ENCODE results near the gene B3GNT7. TPM values are rescaled to one million over a fixed set of nuclear protein-coding genes. Genes with fewer than 3 reads are reported as not detected.

The B3GNT7 gene
- total and polyA plus RNA-seq, 10 donors: 0.96 to 17.5 (median 11.4) TPM

DNA sequence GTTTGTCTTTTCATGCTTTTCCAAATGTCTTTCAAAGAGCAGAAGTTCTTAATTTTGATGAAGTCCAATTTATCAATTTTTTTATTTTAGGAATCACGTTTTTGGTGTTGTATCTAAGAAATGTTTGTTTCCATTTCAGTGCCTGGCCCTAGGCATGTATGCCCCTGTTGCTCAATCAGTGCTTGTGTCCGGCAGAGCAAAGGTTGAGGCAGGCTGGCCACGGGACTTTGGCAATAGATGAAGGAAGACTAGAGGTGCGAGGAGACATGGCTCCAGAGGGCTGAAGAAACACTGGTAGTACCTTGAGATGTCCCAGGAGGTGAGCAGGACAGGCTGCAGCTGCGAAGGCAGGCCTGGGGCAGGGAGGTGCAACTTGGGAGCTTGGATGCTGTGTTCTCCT is 10.1 kb upstream of the B3GNT7 start:
- Histone ChIP-seq H3K27ac (no peak overlapping the region), H3K4me3 (no peak overlapping the region), H3K9me3 (peaks cover 0 to 16% (median 6%) of the 10 kb centered on the region in 8 donors), H3K27me3 (replicated peaks in 1 of 7) (no peaks in the 10 kb centered on the region), H3K36me3 (no peaks in the 10 kb centered on the region), H3K4me1 (peaks cover 0 to 15% (median 1%) of the 10 kb centered on the region in 6 donors)
- DNase-seq: no peak
- 71 to 87% (median 81%) methylated on average over 5 of the region's 5 CpGs for WGBS, 5 donors
- intact Hi-C loops (cut with DNase I; ENCODE audit: low total_unique reads): no loop called here
- TF ChIP-seq POLR2A (IDR thresholded peaks at IDR 0.05) (no peak), POLR2AphosphoS5 (IDR thresholded peaks at IDR 0.05) (no peak)
- TF ChIP-seq, protein P1, sequence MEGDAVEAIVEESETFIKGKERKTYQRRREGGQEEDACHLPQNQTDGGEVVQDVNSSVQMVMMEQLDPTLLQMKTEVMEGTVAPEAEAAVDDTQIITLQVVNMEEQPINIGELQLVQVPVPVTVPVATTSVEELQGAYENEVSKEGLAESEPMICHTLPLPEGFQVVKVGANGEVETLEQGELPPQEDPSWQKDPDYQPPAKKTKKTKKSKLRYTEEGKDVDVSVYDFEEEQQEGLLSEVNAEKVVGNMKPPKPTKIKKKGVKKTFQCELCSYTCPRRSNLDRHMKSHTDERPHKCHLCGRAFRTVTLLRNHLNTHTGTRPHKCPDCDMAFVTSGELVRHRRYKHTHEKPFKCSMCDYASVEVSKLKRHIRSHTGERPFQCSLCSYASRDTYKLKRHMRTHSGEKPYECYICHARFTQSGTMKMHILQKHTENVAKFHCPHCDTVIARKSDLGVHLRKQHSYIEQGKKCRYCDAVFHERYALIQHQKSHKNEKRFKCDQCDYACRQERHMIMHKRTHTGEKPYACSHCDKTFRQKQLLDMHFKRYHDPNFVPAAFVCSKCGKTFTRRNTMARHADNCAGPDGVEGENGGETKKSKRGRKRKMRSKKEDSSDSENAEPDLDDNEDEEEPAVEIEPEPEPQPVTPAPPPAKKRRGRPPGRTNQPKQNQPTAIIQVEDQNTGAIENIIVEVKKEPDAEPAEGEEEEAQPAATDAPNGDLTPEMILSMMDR (IDR thresholded peaks at IDR 0.05 in 8 of 11, conservative IDR thresholded peaks at IDR 0.05 in 3 of 11): no peak

DNA sequence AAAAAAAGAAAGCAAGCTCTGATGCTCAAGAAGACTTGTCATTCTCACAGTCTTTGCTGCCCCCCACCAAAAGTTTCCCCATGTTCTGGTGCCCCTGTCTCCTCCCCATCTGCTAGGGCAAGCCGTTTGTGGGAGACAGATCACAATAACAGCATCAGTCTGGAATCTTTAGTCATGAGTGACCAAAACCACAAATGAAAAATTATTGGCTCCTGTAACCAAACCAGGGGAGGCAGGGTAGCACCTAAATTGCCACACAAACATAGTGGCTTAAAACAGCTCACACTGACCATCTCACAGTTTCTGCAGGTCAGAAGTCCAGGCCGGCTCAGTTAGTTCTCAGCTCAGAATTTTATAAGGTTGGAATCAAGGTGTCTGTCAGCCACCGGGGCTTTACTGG is 9.1 kb upstream of the B3GNT7 start:
- intact Hi-C loops (cut with DNase I; ENCODE audit: low total_unique reads): no loop called here
- Histone ChIP-seq H3K4me1 (peaks cover 0 to 25% (median 7%) of the 10 kb centered on the region in 6 donors), H3K4me3 (no peak overlapping the region), H3K9me3 (peaks cover 0 to 16% (median 6%) of the 10 kb centered on the region in 8 donors), H3K36me3 (no peaks in the 10 kb centered on the region), H3K27ac (no peak overlapping the region), H3K27me3 (replicated peaks in 1 of 7) (no peaks in the 10 kb centered on the region)
- TF ChIP-seq POLR2A (IDR thresholded peaks at IDR 0.05) (no peak), POLR2AphosphoS5 (IDR thresholded peaks at IDR 0.05) (no peak)
- TF ChIP-seq, protein P1 (IDR thresholded peaks at IDR 0.05 in 8 of 11, conservative IDR thresholded peaks at IDR 0.05 in 3 of 11): no peak
- no peak for DNase-seq
- 52 to 69% (median 56%) methylated on average over 3 of the region's 3 CpGs for WGBS, 5 donors

DNA sequence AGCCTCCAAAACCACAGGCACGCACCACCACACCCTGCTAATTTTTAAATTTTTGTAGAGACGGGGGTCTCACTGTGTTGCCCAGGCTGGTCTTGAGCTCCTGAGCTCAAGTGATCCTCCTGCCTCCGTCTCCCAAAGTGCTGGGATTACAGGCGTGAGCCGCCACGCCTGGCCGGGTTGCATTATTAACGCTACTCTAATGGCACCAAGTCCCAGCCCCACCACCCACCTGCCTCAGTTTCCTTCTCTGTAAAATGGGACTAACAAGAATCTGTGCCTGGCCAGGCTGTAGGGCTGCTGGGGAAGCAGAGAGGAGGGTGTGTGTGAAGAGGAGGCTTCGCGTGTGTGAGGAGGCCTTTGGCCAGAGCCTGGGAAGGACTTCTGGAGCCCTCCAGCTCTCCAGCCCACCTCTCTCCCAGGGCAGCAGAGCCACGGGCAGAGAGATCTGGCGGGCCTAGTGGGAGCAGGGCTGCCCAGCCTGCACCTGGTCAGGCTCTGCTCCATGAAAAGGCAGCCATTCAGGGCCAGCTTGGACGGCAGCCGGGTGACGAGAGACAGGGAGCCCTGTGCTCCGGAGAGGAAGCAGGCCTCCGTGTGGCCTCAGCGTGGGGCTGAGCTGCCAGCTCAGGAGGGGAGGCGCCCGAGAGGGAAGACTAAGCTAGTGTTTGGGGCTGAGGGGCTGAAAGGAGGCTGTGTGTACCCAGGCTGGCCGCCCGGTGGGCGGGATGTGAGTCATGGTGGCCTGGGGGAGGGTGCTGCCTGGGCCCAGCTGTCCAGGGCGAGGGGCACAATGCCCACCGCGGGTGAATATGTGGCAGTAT is 7.4 kb upstream of the B3GNT7 start:
- H3K4me3 ChIP-seq: no peak overlapping the region
- no peak overlapping the region for H3K27ac ChIP-seq
- intact Hi-C loops (cut with DNase I; ENCODE audit: low total_unique reads): no loop called here
- peaks cover 0 to 16% (median 6%) of the 10 kb centered on the region in 8 donors for H3K9me3 ChIP-seq
- no peak for DNase-seq
- WGBS, 5 donors: 59 to 67% (median 60%) methylated on average over 24 to 26 of the region's 26 CpGs
- TF ChIP-seq, protein P1 (IDR thresholded peaks at IDR 0.05 in 8 of 11, conservative IDR thresholded peaks at IDR 0.05 in 3 of 11): no peak
- TF ChIP-seq POLR2AphosphoS5 (IDR thresholded peaks at IDR 0.05): peak in 1 of 3 donors; percentile 17
- no peak for TF ChIP-seq POLR2A (IDR thresholded peaks at IDR 0.05)
- no peaks in the 10 kb centered on the region for H3K27me3 ChIP-seq (replicated peaks in 1 of 7)
- no peaks in the 10 kb centered on the region for H3K36me3 ChIP-seq
- H3K4me1 ChIP-seq: peaks cover 2 to 42% (median 23%) of the 10 kb centered on the region in 6 donors

GRCh38 chr2:231388725-231389346 is 6.7 kb upstream of the B3GNT7 start:
- Histone ChIP-seq H3K9me3 (peaks cover 0 to 16% (median 6%) of the 10 kb centered on the region in 8 donors), H3K36me3 (no peaks in the 10 kb centered on the region), H3K27ac (no peak overlapping the region), H3K4me3 (no peak overlapping the region), H3K27me3 (replicated peaks in 1 of 7) (no peaks in the 10 kb centered on the region), H3K4me1 (peaks cover 2 to 49% (median 28%) of the 10 kb centered on the region in 6 donors)
- no peak for DNase-seq
- TF ChIP-seq, protein P1 (IDR thresholded peaks at IDR 0.05 in 8 of 11, conservative IDR thresholded peaks at IDR 0.05 in 3 of 11): no peak
- TF ChIP-seq POLR2AphosphoS5 (IDR thresholded peaks at IDR 0.05) (no peak), POLR2A (IDR thresholded peaks at IDR 0.05) (no peak)
- 78 to 91% (median 86%) methylated on average over 14 to 15 of the region's 15 CpGs for whole genome bisulfite sequencing, 5 donors
- intact Hi-C loops (cut with DNase I; ENCODE audit: low total_unique reads): no loop called here

All from spleen (tissue), 11 donors.